ENCODE data around the gene C1orf115. TPM values are rescaled to one million over a fixed set of nuclear protein-coding genes. Genes with fewer than 3 reads are reported as not detected.

C1orf115 gene
- polyA plus RNA-seq, 3 donors = 0.47 to 3.1 (median 1.9) TPM

DNA sequence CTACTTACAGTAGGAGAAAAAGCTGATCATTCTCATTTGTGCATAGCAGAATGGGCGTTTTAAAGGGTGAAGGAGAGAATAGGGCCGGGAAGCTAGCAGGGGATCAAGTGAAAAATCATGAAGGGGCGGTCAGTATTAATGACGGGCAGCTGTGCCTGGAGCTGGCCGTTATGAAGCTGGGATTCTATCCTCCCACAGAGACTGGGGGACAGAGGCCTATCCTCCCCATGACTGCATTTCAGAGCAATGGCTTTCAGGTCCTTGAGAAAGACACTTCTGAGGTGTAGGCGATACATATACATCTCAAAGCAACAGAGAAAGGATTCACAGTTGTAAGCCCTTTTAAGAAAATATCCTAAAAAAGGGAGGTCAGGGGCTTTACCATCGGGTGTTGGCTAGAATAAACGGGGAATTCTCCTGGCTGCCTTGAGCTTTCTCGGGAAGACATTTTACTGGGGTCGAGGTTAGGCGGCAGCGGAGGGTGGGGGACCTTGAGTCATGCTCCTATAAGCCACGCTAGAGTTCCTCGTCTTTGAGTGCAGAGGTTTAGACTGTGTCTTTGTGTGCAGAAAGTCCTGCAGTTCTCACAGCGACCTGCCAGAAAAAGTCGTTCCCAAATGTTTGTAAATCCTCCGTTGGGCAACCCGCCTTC, 57.4 kb downstream of the C1orf115 start:
- Mint-ChIP-seq H3K27me3 (ENCODE audit: low read depth in 3 of 3) (peaks cover 27 to 50% (median 31%) of the 10 kb centered on the region in 3 donors), H3K27ac (peak overlapping the region in 2 of 7 donors; percentile 46 to 49), H3K36me3 (peaks cover 0 to 12% of the 10 kb centered on the region in 2 donors), H3K4me3 (peak overlapping the region; percentile 83 to 97), H3K4me1 (peaks cover 29% of the 10 kb centered on the region), H3K9me3 (peaks cover 0 to 3% (median 0%) of the 10 kb centered on the region in 7 donors)
- H3K27ac ChIP-seq (ENCODE audit: low read depth in 1 of 2, low read length in 2 of 2) = no peak overlapping the region
- WGBS (ENCODE audit: insufficient coverage) = 22% methylated on average over 14 of the region's 18 CpGs
- TF ChIP-seq, protein P1, sequence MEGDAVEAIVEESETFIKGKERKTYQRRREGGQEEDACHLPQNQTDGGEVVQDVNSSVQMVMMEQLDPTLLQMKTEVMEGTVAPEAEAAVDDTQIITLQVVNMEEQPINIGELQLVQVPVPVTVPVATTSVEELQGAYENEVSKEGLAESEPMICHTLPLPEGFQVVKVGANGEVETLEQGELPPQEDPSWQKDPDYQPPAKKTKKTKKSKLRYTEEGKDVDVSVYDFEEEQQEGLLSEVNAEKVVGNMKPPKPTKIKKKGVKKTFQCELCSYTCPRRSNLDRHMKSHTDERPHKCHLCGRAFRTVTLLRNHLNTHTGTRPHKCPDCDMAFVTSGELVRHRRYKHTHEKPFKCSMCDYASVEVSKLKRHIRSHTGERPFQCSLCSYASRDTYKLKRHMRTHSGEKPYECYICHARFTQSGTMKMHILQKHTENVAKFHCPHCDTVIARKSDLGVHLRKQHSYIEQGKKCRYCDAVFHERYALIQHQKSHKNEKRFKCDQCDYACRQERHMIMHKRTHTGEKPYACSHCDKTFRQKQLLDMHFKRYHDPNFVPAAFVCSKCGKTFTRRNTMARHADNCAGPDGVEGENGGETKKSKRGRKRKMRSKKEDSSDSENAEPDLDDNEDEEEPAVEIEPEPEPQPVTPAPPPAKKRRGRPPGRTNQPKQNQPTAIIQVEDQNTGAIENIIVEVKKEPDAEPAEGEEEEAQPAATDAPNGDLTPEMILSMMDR (IDR thresholded peaks at IDR 0.05) = no peak
- H3K9me3 ChIP-seq (replicated peaks in 1 of 2; ENCODE audit: control insufficient read depth in 1 of 2, insufficient read depth in 1 of 2, low read length in 2 of 2) = no peaks in the 10 kb centered on the region
- no peak for DNase-seq
- no peaks in the 10 kb centered on the region for H4K20me1 ChIP-seq (ENCODE audit: insufficient read depth, low read length)
- H2AFZ ChIP-seq (ENCODE audit: insufficient read depth, low read depth, low read length, poor library complexity, severe bottlenecking) = peak overlapping the region; percentile 89
- H3K27me3 ChIP-seq (ENCODE audit: control insufficient read depth in 2 of 2, insufficient read depth in 2 of 2, low read length in 2 of 2) = peaks cover 6 to 24% of the 10 kb centered on the region in 2 donors
- H3K79me2 ChIP-seq (ENCODE audit: insufficient read depth, low read length) = no peaks in the 10 kb centered on the region
- peak overlapping the region; percentile 69 for H3K9ac ChIP-seq (ENCODE audit: insufficient read depth, low read length, poor library complexity, severe bottlenecking)
- no peaks in the 10 kb centered on the region for H3K36me3 ChIP-seq (replicated peaks in 1 of 2; ENCODE audit: control insufficient read depth in 1 of 2, insufficient read depth in 2 of 2, low read length in 2 of 2)
- peak overlapping the region; percentile 55 to 77 (median 68) for H3K4me3 ChIP-seq (replicated peaks in 1 of 3; ENCODE audit: low read depth in 2 of 3, low read length in 3 of 3)
- peaks cover 12 to 17% of the 10 kb centered on the region in 2 donors for H3K4me1 ChIP-seq (ENCODE audit: control insufficient read depth in 1 of 2, insufficient read depth in 2 of 2, low read length in 2 of 2)
- intact Hi-C loops (cut with micrococcal nuclease) = no loop called here
- peak overlapping the region; percentile 76 for H3K4me2 ChIP-seq (replicated peaks; ENCODE audit: extremely low read depth, low read length, poor library complexity, severe bottlenecking)

DNA sequence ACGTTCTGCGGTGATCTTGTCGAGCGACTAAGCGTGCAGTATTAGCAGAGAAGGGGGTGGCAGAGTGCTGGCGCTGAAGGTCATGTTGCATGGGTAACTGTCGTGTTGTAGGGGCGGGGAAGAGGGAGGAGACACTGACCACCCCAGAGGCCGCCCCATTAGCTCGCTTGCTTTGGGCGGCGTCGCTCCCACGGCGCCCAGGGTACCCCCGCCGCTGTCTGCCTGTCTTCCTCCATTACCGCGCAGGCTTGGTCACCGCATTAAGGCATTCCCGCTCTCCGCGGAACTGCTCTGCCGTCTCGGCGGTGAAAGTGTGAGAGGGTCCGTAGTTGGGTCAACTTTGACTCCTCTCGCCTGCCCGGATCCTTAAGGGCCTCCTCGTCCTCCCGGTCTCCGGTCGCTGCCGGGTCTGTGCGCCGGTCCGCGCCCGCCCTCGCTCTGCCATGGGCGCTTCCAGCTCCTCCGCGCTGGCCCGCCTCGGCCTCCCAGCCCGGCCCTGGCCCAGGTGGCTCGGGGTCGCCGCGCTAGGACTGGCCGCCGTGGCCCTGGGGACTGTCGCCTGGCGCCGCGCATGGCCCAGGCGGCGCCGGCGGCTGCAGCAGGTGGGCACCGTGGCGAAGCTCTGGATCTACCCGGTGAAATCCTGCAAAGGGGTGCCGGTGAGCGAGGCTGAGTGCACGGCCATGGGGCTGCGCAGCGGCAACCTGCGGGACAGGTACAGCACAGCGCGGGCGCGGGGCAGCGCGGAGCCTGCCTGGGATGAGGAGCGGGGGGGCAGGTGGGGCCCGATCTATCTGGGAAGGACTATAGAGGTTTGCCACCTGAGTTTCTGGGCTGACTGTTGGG, 58.1 kb downstream of the C1orf115 start, which contains the start of gene MTARC2:
Gene MTARC2, plus strand, starts transcription at position 234 of the 846 bp plus-strand sequence. Its CDS starts 210 bp downstream, at position 444.
- peak within 1 kb of the TSS; percentile 55 to 77 (median 68) for H3K4me3 ChIP-seq (replicated peaks in 1 of 3; ENCODE audit: low read depth in 2 of 3, low read length in 3 of 3)

More for the DNA sequence above, 58.1 kb downstream of the C1orf115 start, which contains the start of gene MTARC2:
- Histone ChIP-seq H4K20me1 (ENCODE audit: insufficient read depth, low read length) (no peaks in the 10 kb centered on the region), H3K4me2 (replicated peaks; ENCODE audit: extremely low read depth, low read length, poor library complexity, severe bottlenecking) (peak within 1 kb of the TSS; percentile 76), H3K9ac (ENCODE audit: insufficient read depth, low read length, poor library complexity, severe bottlenecking) (peak within 1 kb of the TSS; percentile 69), H3K9me3 (replicated peaks in 1 of 2; ENCODE audit: control insufficient read depth in 1 of 2, insufficient read depth in 1 of 2, low read length in 2 of 2) (no peaks in the 10 kb centered on the region), H3K79me2 (ENCODE audit: insufficient read depth, low read length) (no peaks in the 10 kb centered on the region), H3K36me3 (replicated peaks in 1 of 2; ENCODE audit: control insufficient read depth in 1 of 2, insufficient read depth in 2 of 2, low read length in 2 of 2) (no peaks in the 10 kb centered on the region), H3K27ac (ENCODE audit: low read depth in 1 of 2, low read length in 2 of 2) (no peak within 1 kb of the TSS), H2AFZ (ENCODE audit: insufficient read depth, low read depth, low read length, poor library complexity, severe bottlenecking) (peak within 1 kb of the TSS; percentile 89), H3K27me3 (ENCODE audit: control insufficient read depth in 2 of 2, insufficient read depth in 2 of 2, low read length in 2 of 2) (peaks cover 6 to 24% of the 10 kb centered on the region in 2 donors), H3K4me1 (ENCODE audit: control insufficient read depth in 1 of 2, insufficient read depth in 2 of 2, low read length in 2 of 2) (peaks cover 12 to 17% of the 10 kb centered on the region in 2 donors)
- Mint-ChIP-seq H3K36me3 (peaks cover 0 to 12% of the 10 kb centered on the region in 2 donors), H3K27me3 (ENCODE audit: low read depth in 3 of 3) (peaks cover 27 to 50% (median 28%) of the 10 kb centered on the region in 3 donors), H3K9me3 (peaks cover 0 to 3% (median 0%) of the 10 kb centered on the region in 7 donors), H3K4me1 (peaks cover 29% of the 10 kb centered on the region), H3K27ac (peak within 1 kb of the TSS in 4 of 7 donors; percentile 33 to 83 (median 48)), H3K4me3 (peak within 1 kb of the TSS; percentile 83 to 97)
- 1% methylated on average over 67 of the region's 77 CpGs for WGBS (ENCODE audit: insufficient coverage)
- TF ChIP-seq, protein P1 (IDR thresholded peaks at IDR 0.05) = no peak
- intact Hi-C loops (cut with micrococcal nuclease) = no loop called here
- peak; percentile 21 to 28 (median 23) for DNase-seq

All from CD14-positive monocyte (primary cell).